Neural crest cell (in vitro differentiated cells): Measurements from ENCODE around the gene MEIOSIN. TPM values are rescaled to one million over a fixed set of nuclear protein-coding genes. Genes with fewer than 3 reads are reported as not detected.

Source experiments
- DNase-seq: peaks from one replicate; pipeline ENCODE4 v3.0.0; 2021; ENCODE audit warnings: low read depth, mixed read lengths, low spot score
- H3K27ac Mint-ChIP-seq: one replicate; pipeline ENCODE4 v1.8.0; 2021; ENCODE audit warnings: mild to moderate bottlenecking, mixed read lengths; ENCODE audit not compliant: unreplicated experiment
- H3K27me3 Mint-ChIP-seq: 2 replicates; pipeline ENCODE4 v1.8.0; 2021; ENCODE audit warnings: low read depth, mild to moderate bottlenecking, mixed read lengths
- H3K36me3 Mint-ChIP-seq: 2 replicates; pipeline ENCODE4 v1.8.0; 2021; ENCODE audit warnings: low read depth, mild to moderate bottlenecking, mixed read lengths
- H3K4me1 Mint-ChIP-seq: 2 replicates; pipeline ENCODE4 v1.8.0; 2021; ENCODE audit warnings: mixed read lengths
- H3K4me3 Mint-ChIP-seq: one replicate; pipeline ENCODE4 v1.8.0; 2021; ENCODE audit warnings: mild to moderate bottlenecking, mixed read lengths
- H3K9me3 Mint-ChIP-seq: 2 replicates; pipeline ENCODE4 v1.8.0; 2021; ENCODE audit warnings: mixed read lengths
- CTCF ChIP-seq: fragments of 200-600 bp; sonication (generic); conservative IDR thresholded peaks from 2 replicates; pipeline ENCODE4 v1.5.0; 2021; ENCODE audit warnings: antibody characterized with exemption, mild to moderate bottlenecking
- total RNA-seq: library from RNA; stranded (reverse); gene quantifications from 2 replicates; pipeline ENCODE4 v1.2.1, GENCODE V29; 2021

Gene MEIOSIN
- total RNA-seq, 1 donor from 2014 or later, result not detected

DNA sequence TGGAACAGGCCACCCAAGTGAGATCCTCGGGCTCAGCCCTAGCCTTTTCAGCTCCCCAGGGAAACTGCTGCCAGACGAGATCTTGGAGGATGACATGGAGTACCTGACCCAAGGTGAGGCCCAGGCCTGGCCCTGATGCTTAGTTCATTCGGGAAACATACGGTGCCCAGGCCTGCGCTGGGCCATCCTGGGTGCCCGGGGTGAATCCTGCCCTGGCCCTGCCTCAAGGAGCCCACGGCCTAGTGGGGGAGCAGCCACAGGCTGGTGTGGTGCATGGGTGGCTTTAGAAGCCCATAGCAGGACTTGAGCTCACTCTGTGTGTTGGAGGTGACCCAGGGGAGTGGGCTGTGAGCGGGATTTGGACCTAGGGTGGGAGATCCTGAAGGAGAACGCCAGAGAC, 25.7 kb downstream of the MEIOSIN start:
- no peaks in the 10 kb centered on the region for H3K36me3 Mint-ChIP-seq
- DNase-seq, result no peak
- no peak overlapping the region for H3K4me3 Mint-ChIP-seq
- no peaks in the 10 kb centered on the region for H3K27me3 Mint-ChIP-seq
- no peak overlapping the region for H3K27ac Mint-ChIP-seq
- H3K9me3 Mint-ChIP-seq, result no peaks in the 10 kb centered on the region
- H3K4me1 Mint-ChIP-seq, result no peaks in the 10 kb centered on the region
- no peak for TF ChIP-seq CTCF

DNA sequence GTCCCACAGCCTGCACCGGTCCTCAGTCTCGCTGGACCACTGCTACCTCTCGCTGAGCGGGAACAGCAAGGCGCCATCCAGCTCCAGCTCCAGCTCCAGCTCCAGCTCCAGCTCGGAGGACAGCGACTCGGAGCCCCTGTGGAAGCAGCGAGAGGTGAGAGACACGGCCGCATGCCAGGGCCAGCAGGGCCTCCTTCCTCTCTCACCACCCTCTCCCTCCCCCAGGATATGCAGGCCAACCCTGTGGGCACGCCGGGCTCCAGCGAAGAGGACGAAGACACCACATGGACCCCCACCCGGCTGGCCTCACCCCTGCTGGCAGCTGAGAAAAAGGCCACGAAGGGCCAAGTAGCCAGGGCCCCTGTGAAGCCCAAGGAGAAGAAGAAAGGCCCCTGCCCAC, 28.5 kb downstream of the MEIOSIN start:
- no peak overlapping the region for H3K27ac Mint-ChIP-seq
- no peak overlapping the region for H3K4me3 Mint-ChIP-seq
- no peak for TF ChIP-seq CTCF
- H3K4me1 Mint-ChIP-seq, result peaks cover 8% of the 10 kb centered on the region
- peaks cover 4% of the 10 kb centered on the region for H3K27me3 Mint-ChIP-seq
- H3K9me3 Mint-ChIP-seq, result no peaks in the 10 kb centered on the region
- DNase-seq, result no peak
- no peaks in the 10 kb centered on the region for H3K36me3 Mint-ChIP-seq

GRCh38 chr19:45762870-45763631, 29.8 kb downstream of the MEIOSIN start:
- Mint-ChIP-seq H3K9me3 (no peaks in the 10 kb centered on the region), H3K4me1 (peaks cover 16% of the 10 kb centered on the region), H3K27me3 (peaks cover 7% of the 10 kb centered on the region), H3K4me3 (peak overlapping the region; percentile 31), H3K36me3 (no peaks in the 10 kb centered on the region), H3K27ac (no peak overlapping the region)
- TF ChIP-seq CTCF, result no peak
- DNase-seq, result no peak

DNA sequence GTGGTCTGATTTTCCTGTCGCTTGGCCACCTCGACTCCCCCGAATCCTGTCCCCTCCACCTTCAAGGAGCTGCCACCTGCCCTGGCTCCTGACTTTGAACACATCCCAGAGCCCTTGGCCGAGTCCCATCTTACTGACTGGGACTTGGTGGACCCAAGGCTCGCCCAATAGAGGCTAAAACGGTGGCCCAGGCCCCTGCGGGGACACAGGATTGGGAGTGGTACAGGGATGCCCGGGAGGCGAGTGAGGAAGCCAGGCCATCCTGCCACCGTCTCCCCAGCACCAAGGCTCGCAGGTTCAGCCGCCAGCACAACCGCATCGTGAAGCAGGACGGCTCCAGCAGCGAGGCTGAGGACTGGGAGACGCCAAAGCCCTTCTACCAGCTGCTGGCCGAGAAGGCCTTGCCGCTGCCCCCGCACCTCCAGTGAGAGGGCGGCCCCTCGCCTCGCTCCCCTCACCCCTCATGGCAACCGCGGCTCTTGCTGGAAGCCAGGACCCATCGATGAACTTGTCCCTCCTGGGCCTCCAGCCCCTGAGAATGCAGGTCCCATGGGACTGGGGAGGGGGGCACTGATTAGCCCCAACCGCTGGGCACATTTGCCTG, 30.6 kb downstream of the MEIOSIN start:
- no peak for TF ChIP-seq CTCF
- no peak for DNase-seq
- Mint-ChIP-seq H3K36me3 (no peaks in the 10 kb centered on the region), H3K4me3 (peak overlapping the region; percentile 83), H3K9me3 (no peaks in the 10 kb centered on the region), H3K27me3 (peaks cover 7% of the 10 kb centered on the region), H3K4me1 (peaks cover 16% of the 10 kb centered on the region), H3K27ac (no peak overlapping the region)

GRCh38 chr19:45764475-45764874, 31.2 kb downstream of the MEIOSIN start:
- no peak for DNase-seq
- peaks cover 16% of the 10 kb centered on the region for H3K4me1 Mint-ChIP-seq
- H3K27ac Mint-ChIP-seq, result no peak overlapping the region
- no peaks in the 10 kb centered on the region for H3K36me3 Mint-ChIP-seq
- peak overlapping the region; percentile 83 for H3K4me3 Mint-ChIP-seq
- peaks cover 13% of the 10 kb centered on the region for H3K27me3 Mint-ChIP-seq
- no peaks in the 10 kb centered on the region for H3K9me3 Mint-ChIP-seq
- TF ChIP-seq CTCF, result no peak
